Fibroblast of pulmonary artery (primary cell): ENCODE measurements around the gene UBXN2A.
"Not testable (repeated sequence)": the region's sequence is repeated elsewhere in the genome, so short reads cannot be mapped to it uniquely, and the experiment has no call there.

Experiments used
- DNase-seq: peaks from one replicate; pipeline ENCODE4 v3.0.0-alpha.2; 2010; ENCODE audit warnings: low read depth
- H3K4me3 ChIP-seq: replicated peaks from 2 replicates; pipeline ENCODE4 v1.5.1; 2011; ENCODE audit warnings: low read depth, mild to moderate bottlenecking, control low read depth, low read length, moderate library complexity
- CTCF ChIP-seq: IDR thresholded peaks from 2 replicates; pipeline ENCODE4 v1.5.1; 2011; ENCODE audit warnings: mild to moderate bottlenecking, control low read depth, low read length, inconsistent platforms; ENCODE audit errors: missing control alignments

Gene UBXN2A

GRCh38 chr2:23941644-23942043 lies 1.4 kb downstream of the UBXN2A start:
- H3K4me3 ChIP-seq, result peak overlapping the region; percentile 81
- DNase-seq, result no peak
- TF ChIP-seq CTCF, result no peak

GRCh38 chr2:23943666-23944065 lies 3.4 kb downstream of the UBXN2A start:
- TF ChIP-seq CTCF, result no peak
- DNase-seq, result no peak
- no peak overlapping the region for H3K4me3 ChIP-seq

DNA sequence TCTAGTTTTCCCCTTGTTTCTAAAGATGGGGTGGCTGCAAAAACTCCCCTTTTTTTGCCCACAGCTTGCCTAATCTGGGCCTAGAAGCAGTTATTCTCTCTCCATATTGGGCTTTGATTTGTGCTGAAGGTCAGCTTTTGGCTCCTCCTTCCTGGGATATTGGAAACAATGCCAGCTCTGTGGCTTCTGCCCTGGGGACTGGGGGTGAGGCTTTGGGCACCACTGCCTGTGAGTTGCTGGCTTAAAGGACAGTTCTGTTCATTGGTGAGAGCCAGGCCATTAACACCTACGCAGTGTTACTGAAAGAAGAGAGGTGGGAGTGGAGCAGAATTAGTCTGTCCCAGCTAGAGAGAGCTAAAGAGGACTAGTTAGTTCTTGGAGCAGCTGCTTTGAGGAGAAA lies 4.3 kb downstream of the UBXN2A start:
- no peak for TF ChIP-seq CTCF
- no peak for DNase-seq
- no peak overlapping the region for H3K4me3 ChIP-seq

GRCh38 chr2:23944976-23945375 lies 4.7 kb downstream of the UBXN2A start:
- no peak for TF ChIP-seq CTCF
- no peak overlapping the region for H3K4me3 ChIP-seq
- DNase-seq, result no peak

DNA sequence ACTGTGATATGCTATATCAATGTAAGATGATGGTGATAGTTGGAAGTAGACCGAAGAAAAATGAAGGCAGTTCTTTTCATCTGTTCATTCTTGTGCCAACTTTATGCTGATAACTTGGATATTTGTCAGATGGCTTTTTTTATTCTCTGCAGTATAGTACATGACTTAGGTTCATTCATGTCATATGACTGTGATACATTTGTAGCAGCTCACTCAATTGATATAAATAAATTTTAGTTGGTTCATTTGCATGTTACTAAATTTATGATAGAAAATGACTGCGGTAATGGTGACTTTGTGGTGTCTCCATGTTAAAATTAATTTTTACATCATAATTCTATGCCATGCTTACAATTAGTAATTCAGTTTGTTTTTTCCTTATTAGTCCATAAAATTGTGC lies 7.1 kb downstream of the UBXN2A start:
- no peak for TF ChIP-seq CTCF
- DNase-seq, result no peak
- H3K4me3 ChIP-seq, result no peak overlapping the region

- DNase-seq, H3K4me3 ChIP-seq: not testable (repeated sequence)
Measured at GRCh38 chr2:23952558-23952957, 12.3 kb downstream of the UBXN2A start.

GRCh38 chr2:23953625-23954024 lies 13.4 kb downstream of the UBXN2A start:
- no peak for DNase-seq
- no peak for TF ChIP-seq CTCF
- H3K4me3 ChIP-seq, result no peak overlapping the region
